ENCODE results near the gene TDRD7. TPM values are rescaled to one million over a fixed set of nuclear protein-coding genes. Genes with fewer than 3 reads are reported as not detected.

The TDRD7 gene
- total RNA-seq, 4 donors from 2014 or later = 4.2 to 13.0 (median 8.3) TPM

GRCh38 chr9:97518166-97518908 is 106.4 kb downstream of the TDRD7 start:
- no peaks in the 10 kb centered on the region for H3K9me3 ChIP-seq
- peaks cover 12% of the 10 kb centered on the region for H3K4me1 ChIP-seq
- TF ChIP-seq POLR2A (IDR thresholded peaks at IDR 0.05) (no peak), POLR2AphosphoS5 (IDR thresholded peaks at IDR 0.05) (no peak), EP300 (IDR thresholded peaks at IDR 0.05) (no peak)
- TF ChIP-seq, protein P1, sequence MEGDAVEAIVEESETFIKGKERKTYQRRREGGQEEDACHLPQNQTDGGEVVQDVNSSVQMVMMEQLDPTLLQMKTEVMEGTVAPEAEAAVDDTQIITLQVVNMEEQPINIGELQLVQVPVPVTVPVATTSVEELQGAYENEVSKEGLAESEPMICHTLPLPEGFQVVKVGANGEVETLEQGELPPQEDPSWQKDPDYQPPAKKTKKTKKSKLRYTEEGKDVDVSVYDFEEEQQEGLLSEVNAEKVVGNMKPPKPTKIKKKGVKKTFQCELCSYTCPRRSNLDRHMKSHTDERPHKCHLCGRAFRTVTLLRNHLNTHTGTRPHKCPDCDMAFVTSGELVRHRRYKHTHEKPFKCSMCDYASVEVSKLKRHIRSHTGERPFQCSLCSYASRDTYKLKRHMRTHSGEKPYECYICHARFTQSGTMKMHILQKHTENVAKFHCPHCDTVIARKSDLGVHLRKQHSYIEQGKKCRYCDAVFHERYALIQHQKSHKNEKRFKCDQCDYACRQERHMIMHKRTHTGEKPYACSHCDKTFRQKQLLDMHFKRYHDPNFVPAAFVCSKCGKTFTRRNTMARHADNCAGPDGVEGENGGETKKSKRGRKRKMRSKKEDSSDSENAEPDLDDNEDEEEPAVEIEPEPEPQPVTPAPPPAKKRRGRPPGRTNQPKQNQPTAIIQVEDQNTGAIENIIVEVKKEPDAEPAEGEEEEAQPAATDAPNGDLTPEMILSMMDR (IDR thresholded peaks at IDR 0.05) = no peak
- no peak for DNase-seq (ENCODE audit: low spot score in 2 of 2)
- H3K27me3 ChIP-seq = no peaks in the 10 kb centered on the region
- peak overlapping the region; percentile 5 for H3K27ac ChIP-seq
- no peak overlapping the region for H3K4me3 ChIP-seq
- no peaks in the 10 kb centered on the region for H3K36me3 ChIP-seq
- 85% methylated on average over 9 of the region's 9 CpGs for WGBS

DNA sequence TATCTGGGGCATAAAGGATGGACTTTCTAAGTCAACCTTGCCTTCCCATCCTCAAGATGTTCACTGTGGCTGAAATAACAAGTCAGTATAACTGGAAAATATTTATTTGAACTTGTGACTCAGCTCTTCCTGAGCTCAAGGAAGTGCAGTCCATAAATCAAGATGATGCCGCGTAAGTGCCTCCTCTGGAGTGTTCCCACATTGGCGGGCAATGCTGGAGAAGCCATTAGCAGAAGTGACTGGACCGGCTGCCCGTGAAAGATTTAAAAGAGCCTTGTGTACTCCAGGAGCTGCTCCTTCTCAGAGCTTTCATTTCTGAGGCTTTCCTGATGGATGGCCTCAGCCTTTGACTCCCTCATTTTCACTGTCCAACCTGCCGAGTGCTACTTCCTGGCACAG is 107.0 kb downstream of the TDRD7 start:
- WGBS = 17% methylated on average over 6 of the region's 6 CpGs
- no peaks in the 10 kb centered on the region for H3K36me3 ChIP-seq
- no peak for DNase-seq (ENCODE audit: low spot score in 2 of 2)
- H3K9me3 ChIP-seq = no peaks in the 10 kb centered on the region
- TF ChIP-seq EP300 (IDR thresholded peaks at IDR 0.05) (no peak), POLR2A (IDR thresholded peaks at IDR 0.05) (no peak)
- H3K27me3 ChIP-seq = no peaks in the 10 kb centered on the region
- H3K4me3 ChIP-seq = no peak overlapping the region
- peaks cover 12% of the 10 kb centered on the region for H3K4me1 ChIP-seq
- peak overlapping the region; percentile 11 for H3K27ac ChIP-seq

- DNase-seq (ENCODE audit: low spot score in 2 of 2) = no peak
- H3K9me3 ChIP-seq = no peaks in the 10 kb centered on the region
- peaks cover 12% of the 10 kb centered on the region for H3K4me1 ChIP-seq
- TF ChIP-seq, protein P1 (IDR thresholded peaks at IDR 0.05) = no peak
- no peak for TF ChIP-seq POLR2A (IDR thresholded peaks at IDR 0.05)
- no peak for TF ChIP-seq EP300 (IDR thresholded peaks at IDR 0.05)
- no peak for TF ChIP-seq POLR2AphosphoS5 (IDR thresholded peaks at IDR 0.05)
- no peaks in the 10 kb centered on the region for H3K27me3 ChIP-seq
- no peak overlapping the region for H3K4me3 ChIP-seq
- WGBS = 97% methylated on average over 11 of the region's 11 CpGs
- peak overlapping the region; percentile 11 for H3K27ac ChIP-seq
- H3K36me3 ChIP-seq = no peaks in the 10 kb centered on the region
Measured at GRCh38 chr9:97519441-97519970, 107.6 kb downstream of the TDRD7 start.

GRCh38 chr9:97521576-97522333 is 109.9 kb downstream of the TDRD7 start:
- no peaks in the 10 kb centered on the region for H3K27me3 ChIP-seq
- DNase-seq (ENCODE audit: low spot score in 2 of 2) = no peak
- WGBS = 91% methylated on average over 10 of the region's 10 CpGs
- no peaks in the 10 kb centered on the region for H3K9me3 ChIP-seq
- H3K27ac ChIP-seq = no peak overlapping the region
- no peaks in the 10 kb centered on the region for H3K36me3 ChIP-seq
- H3K4me3 ChIP-seq = no peak overlapping the region
- TF ChIP-seq POLR2AphosphoS5 (IDR thresholded peaks at IDR 0.05) = no peak
- TF ChIP-seq, protein P1 (IDR thresholded peaks at IDR 0.05) = no peak
- TF ChIP-seq EP300 (IDR thresholded peaks at IDR 0.05) = no peak
- H3K4me1 ChIP-seq = peaks cover 12% of the 10 kb centered on the region

DNA sequence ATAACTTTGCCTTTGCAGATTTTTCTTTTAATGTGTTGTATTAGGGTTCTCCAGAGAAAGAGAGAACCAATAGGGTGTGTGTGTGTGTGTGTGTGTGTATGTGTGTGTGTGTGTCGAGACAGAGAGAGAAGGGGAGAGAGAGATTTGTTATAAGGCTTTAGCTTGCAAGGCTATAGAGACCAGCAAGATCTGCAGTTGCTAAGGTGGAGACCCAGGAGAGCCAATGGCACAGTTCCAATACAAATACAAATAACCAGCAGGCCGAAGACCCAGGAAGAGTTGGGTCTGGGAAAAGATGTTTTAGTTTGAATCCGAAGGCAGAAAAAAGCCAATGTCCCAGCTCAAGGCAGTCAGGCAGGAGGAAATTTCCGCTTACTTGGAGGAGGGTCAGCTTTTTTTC is 112.5 kb downstream of the TDRD7 start:
- Histone ChIP-seq H3K9me3 (no peaks in the 10 kb centered on the region), H3K27ac (no peak overlapping the region), H3K4me3 (no peak overlapping the region), H3K4me1 (peaks cover 14% of the 10 kb centered on the region), H3K27me3 (no peaks in the 10 kb centered on the region), H3K36me3 (no peaks in the 10 kb centered on the region)
- TF ChIP-seq, protein P1 (IDR thresholded peaks at IDR 0.05) = no peak
- TF ChIP-seq EP300 (IDR thresholded peaks at IDR 0.05) (no peak), POLR2A (IDR thresholded peaks at IDR 0.05) (no peak), POLR2AphosphoS5 (IDR thresholded peaks at IDR 0.05) (no peak)
- 63% methylated on average over 4 of the region's 4 CpGs for WGBS
- no peak for DNase-seq (ENCODE audit: low spot score in 2 of 2)
